Peyer's patch (tissue), 4 donors: ENCODE data around the gene SALL1.

Experiments used
- CTCF ChIP-seq, 6 experiments: fragments of 450-650 bp in 4 of 6; fragments of 200-600 bp in 2 of 6; sonication (generic) in 1 of 6; IDR thresholded peaks; one replicate each; pipeline ENCODE4 v1.5.1; 2017 to 2019; ENCODE audit warnings: antibody characterized with exemption in 6 of 6, mild to moderate bottlenecking in 3 of 6, moderate library complexity in 1 of 6
- POLR2A ChIP-seq, 2 donors: fragments of 450-650 bp; IDR thresholded peaks; one replicate each; pipeline ENCODE4 v1.5.1; 2017; ENCODE audit warnings: antibody characterized with exemption in 2 of 2, mild to moderate bottlenecking in 2 of 2, moderate library complexity in 2 of 2

GRCh38 chr16:51151435-51151960 lies 428 bp upstream of the SALL1 start:
- TF ChIP-seq CTCF (IDR thresholded peaks at IDR 0.05) (no peak), POLR2A (IDR thresholded peaks at IDR 0.05) (no peak)
